Caco-2 (cell line): ENCODE data around the gene BLVRB. TPM values are rescaled to one million over a fixed set of nuclear protein-coding genes. Genes with fewer than 3 reads are reported as not detected.
A peak's percentile ranks its signal among the peaks of the same experiment; 100 is the strongest.

Source experiments
- BruUV-seq: library from RNA; stranded (reverse); fragments of 400-500 nt; replicated peaks from 2 replicates; lab custom pipeline; 2021; lab: Mats Ljungman, UMichigan
- CTCF ChIA-PET: fragments of 300-600 bp; sonication (Branson Sonifier 250); formaldehyde crosslinking; loops from one replicate; lab custom pipeline; 2022; ENCODE audit warnings: antibody characterized with exemption; lab: Charles Lee
- POLR2A ChIA-PET: fragments of 300-600 bp; sonication (Branson Sonifier 250); formaldehyde crosslinking; loops from one replicate; lab custom pipeline; 2022; ENCODE audit warnings: antibody characterized with exemption; lab: Charles Lee
- DNase-seq, 2 experiments: peaks; one replicate each; pipeline versions ENCODE4 v3.0.0 to v3.0.0-alpha.2; 2020 to 2022
- H3K27me3 ChIP-seq: replicated peaks from 2 replicates; pipeline ENCODE4 v1.6.0; 2011; ENCODE audit warnings: low read length; ENCODE audit not compliant: control insufficient read depth, insufficient read depth
- H3K36me3 ChIP-seq: 2 replicates; pipeline ENCODE4 v1.5.1; 2011; ENCODE audit warnings: low read length; ENCODE audit not compliant: control insufficient read depth, insufficient read depth
- H3K4me1 ChIP-seq: fragments of 250-450 bp; sonication (Bioruptor Pico); 2 replicates; pipeline ENCODE4 v1.5.1; 2020; ENCODE audit warnings: mild to moderate bottlenecking
- H3K4me3 ChIP-seq: 2 replicates; pipeline ENCODE4 v1.5.1; 2011; ENCODE audit warnings: low read depth, mild to moderate bottlenecking, control low read depth, low read length
- H3K9me3 ChIP-seq: fragments of 250-450 bp; sonication (Bioruptor Pico); 2 replicates; pipeline ENCODE4 v1.5.1; 2020; ENCODE audit warnings: mild to moderate bottlenecking, moderate library complexity
- H3K27ac Mint-ChIP-seq: one replicate; pipeline ENCODE4 v1.8.0; 2022; ENCODE audit warnings: mixed read lengths; ENCODE audit not compliant: unreplicated experiment
- H3K27me3 Mint-ChIP-seq: one replicate; pipeline ENCODE4 v1.8.0; 2022; ENCODE audit warnings: mixed read lengths; ENCODE audit not compliant: insufficient read depth, unreplicated experiment
- H3K36me3 Mint-ChIP-seq: one replicate; pipeline ENCODE4 v1.8.0; 2022; ENCODE audit warnings: mild to moderate bottlenecking, mixed read lengths; ENCODE audit not compliant: insufficient read depth, unreplicated experiment
- H3K4me1 Mint-ChIP-seq: one replicate; pipeline ENCODE4 v1.8.0; 2022; ENCODE audit warnings: low read depth, mixed read lengths; ENCODE audit not compliant: unreplicated experiment
- H3K4me3 Mint-ChIP-seq: one replicate; pipeline ENCODE4 v1.8.0; 2022; ENCODE audit warnings: mild to moderate bottlenecking, moderate library complexity, mixed read lengths; ENCODE audit not compliant: unreplicated experiment
- H3K9me3 Mint-ChIP-seq: one replicate; pipeline ENCODE4 v1.8.0; 2022; ENCODE audit warnings: mixed read lengths; ENCODE audit not compliant: unreplicated experiment
- intact Hi-C: fragments of 100-400 bp; cut with micrococcal nuclease; formaldehyde crosslinking; loops from one replicate; pipeline ENCODE4 v1.10.0; 2022; ENCODE audit not compliant: unreplicated experiment
- total RNA-seq: library from RNA; stranded (reverse); gene quantifications from 2 replicates; pipeline ENCODE4 v1.2.3, GENCODE V29; 2022
- TF ChIP-seq, protein P1 (sequence below), 2 experiments: fragments of 200-600 bp in 1 of 2; IDR thresholded peaks; 1 replicate in 1 of 2; 2 replicates in 1 of 2; pipeline versions ENCODE4 v1.5.1 to v1.8.0; 2011 to 2022; ENCODE audit warnings: antibody characterized with exemption in 1 of 2, control low read depth in 1 of 2, inconsistent platforms in 1 of 2, low read depth in 1 of 2, low read length in 1 of 2, mild to moderate bottlenecking in 1 of 2, moderate library complexity in 1 of 2; ENCODE audit not compliant: insufficient read depth in 1 of 2, severe bottlenecking in 1 of 2, unreplicated experiment in 1 of 2

The BLVRB gene
- total RNA-seq, 1 experiment from 2014 or later = 101 TPM

DNA sequence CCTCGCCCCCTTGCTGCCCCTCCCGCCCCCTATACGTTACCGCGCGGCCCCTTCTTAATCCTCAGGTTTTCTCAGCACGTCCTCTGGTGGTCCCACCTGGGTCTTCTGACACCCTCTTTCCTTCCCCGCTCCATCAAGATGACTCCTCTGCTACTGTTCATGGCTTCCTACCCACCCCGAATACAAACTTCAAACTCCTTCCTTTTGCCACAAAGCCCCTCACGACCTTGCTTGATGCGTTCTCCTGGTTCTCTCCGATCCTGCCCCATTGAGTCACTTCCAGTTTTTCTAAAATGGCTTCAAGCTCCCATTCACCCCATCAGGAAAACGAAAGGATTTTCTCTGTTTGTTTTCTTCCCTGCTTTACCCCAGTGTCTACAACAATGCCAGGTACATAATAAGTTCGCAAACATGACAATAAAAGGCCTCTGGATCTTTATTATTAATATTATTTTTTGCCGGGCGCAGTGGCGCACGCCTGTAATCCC, 20.7 kb downstream of the BLVRB start:
- H3K4me1 Mint-ChIP-seq = peaks cover 9% of the 10 kb centered on the region
- no peaks in the 10 kb centered on the region for H3K9me3 Mint-ChIP-seq
- BruUV-seq = TSS peak; percentile 95
- H3K27me3 ChIP-seq = no peaks in the 10 kb centered on the region
- H3K4me1 ChIP-seq = peaks cover 23% of the 10 kb centered on the region
- H3K4me3 Mint-ChIP-seq = peak overlapping the region; percentile 97
- no peaks in the 10 kb centered on the region for H3K27me3 Mint-ChIP-seq
- ChIA-PET POLR2A (interaction anchor here (0.6 to 2.6 kb wide), 3 partner anchors 9 to 24 kb away, joined by 3 to 10 read pairs (median 8); no protein-coding TSS in a partner anchor), CTCF (interaction anchor here (1.0 kb wide), 1 partner anchor 140 kb away, joined by 5 read pairs; no protein-coding TSS in a partner anchor)
- peaks cover 10% of the 10 kb centered on the region for H3K36me3 ChIP-seq
- no peaks in the 10 kb centered on the region for H3K9me3 ChIP-seq
- H3K4me3 ChIP-seq = peak overlapping the region; percentile 90
- H3K36me3 Mint-ChIP-seq = peaks cover 55% of the 10 kb centered on the region
- DNase-seq = no peak
- TF ChIP-seq, protein P1, sequence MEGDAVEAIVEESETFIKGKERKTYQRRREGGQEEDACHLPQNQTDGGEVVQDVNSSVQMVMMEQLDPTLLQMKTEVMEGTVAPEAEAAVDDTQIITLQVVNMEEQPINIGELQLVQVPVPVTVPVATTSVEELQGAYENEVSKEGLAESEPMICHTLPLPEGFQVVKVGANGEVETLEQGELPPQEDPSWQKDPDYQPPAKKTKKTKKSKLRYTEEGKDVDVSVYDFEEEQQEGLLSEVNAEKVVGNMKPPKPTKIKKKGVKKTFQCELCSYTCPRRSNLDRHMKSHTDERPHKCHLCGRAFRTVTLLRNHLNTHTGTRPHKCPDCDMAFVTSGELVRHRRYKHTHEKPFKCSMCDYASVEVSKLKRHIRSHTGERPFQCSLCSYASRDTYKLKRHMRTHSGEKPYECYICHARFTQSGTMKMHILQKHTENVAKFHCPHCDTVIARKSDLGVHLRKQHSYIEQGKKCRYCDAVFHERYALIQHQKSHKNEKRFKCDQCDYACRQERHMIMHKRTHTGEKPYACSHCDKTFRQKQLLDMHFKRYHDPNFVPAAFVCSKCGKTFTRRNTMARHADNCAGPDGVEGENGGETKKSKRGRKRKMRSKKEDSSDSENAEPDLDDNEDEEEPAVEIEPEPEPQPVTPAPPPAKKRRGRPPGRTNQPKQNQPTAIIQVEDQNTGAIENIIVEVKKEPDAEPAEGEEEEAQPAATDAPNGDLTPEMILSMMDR (IDR thresholded peaks at IDR 0.05; ENCODE audit: insufficient read depth in 1 of 2, low read depth in 1 of 2, low read length in 1 of 2, severe bottlenecking in 1 of 2, unreplicated experiment in 1 of 2) = peak in 1 of 2 experiments; percentile 61
- intact Hi-C loops = loop anchor here (1.0 kb wide), 3 partner anchors 19 to 140 kb away; no protein-coding TSS in a partner anchor
- peak overlapping the region; percentile 98 for H3K27ac Mint-ChIP-seq

DNA sequence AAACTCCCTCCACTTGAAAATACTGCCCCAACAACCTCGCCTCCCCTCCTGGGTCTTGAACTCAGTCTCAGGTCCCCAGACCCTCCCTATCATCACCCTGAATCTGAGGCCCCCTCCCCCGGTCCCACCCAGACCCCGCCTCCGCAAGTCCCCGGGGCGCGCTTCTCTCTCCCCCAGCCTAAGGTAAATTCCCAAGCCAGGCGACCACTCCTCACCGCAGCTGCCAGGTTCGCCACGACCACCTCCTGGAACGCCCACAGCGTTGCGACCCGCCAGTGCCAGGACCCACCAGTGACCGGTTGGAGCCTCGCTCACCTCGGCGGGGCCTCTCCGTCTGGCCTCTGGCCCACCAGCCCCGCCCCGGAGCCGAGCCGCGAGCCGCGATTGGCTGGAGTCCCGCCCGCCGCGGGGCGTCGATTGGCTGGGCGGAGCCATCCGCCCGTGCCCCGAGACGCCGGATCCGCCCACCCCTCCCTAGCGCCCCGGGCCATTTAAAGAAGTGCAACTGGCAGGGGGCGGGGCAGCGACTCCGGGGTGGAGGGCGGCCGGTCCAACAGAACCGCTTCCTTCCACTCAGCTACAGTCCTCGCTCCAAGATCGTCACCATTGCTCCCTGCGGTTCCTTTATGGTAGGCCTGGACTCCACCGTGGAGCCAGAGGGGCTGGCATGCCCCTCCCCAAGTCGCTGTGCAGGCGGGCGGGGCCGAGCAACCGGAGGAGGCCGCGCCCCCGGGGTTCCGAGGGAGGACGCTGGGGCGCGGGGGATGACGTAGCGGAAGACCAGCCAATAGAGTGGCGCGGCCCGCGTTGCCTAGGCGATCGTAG, 21.3 kb downstream of the BLVRB start, which contains the start of gene SERTAD3:
Gene SERTAD3, minus strand, starts transcription at position 336 of the 825 bp plus-strand sequence. CDS start 2,255 bp downstream, outside the sequence.
- Mint-ChIP-seq H3K27ac (peak within 1 kb of the TSS; percentile 98), H3K36me3 (peaks cover 56% of the 10 kb centered on the region), H3K27me3 (no peaks in the 10 kb centered on the region), H3K4me3 (peak within 1 kb of the TSS; percentile 97), H3K9me3 (no peaks in the 10 kb centered on the region), H3K4me1 (peaks cover 9% of the 10 kb centered on the region)
- CTCF ChIA-PET = interaction anchor here (0.6 to 2.1 kb wide), 5 partner anchors 9 to 1393 kb away, joined by 3 to 17 read pairs (median 8); partner anchors contain the start of gene BLVRB
- Histone ChIP-seq H3K36me3 (peaks cover 10% of the 10 kb centered on the region), H3K4me3 (peak within 1 kb of the TSS; percentile 90), H3K4me1 (peaks cover 23% of the 10 kb centered on the region), H3K27me3 (no peaks in the 10 kb centered on the region), H3K9me3 (no peaks in the 10 kb centered on the region)
- POLR2A ChIA-PET = interaction anchor here (1.0 to 2.6 kb wide), 5 partner anchors 9 to 160 kb away, joined by 8 to 17 read pairs (median 10); partner anchors contain the start of gene BLVRB
- peak; percentile 97 to 99 for DNase-seq
- BruUV-seq = no TSS peak
- intact Hi-C loops = loop anchor here (1.0 kb wide), 7 partner anchors 11 to 139 kb away; partner anchors contain the start of genes BLVRB, C19orf47 and PLD3
- TF ChIP-seq, protein P1 (IDR thresholded peaks at IDR 0.05; ENCODE audit: insufficient read depth in 1 of 2, low read depth in 1 of 2, low read length in 1 of 2, severe bottlenecking in 1 of 2, unreplicated experiment in 1 of 2) = no peak
